ENCODE measurements around the gene RNF144B.

RNF144B gene

DNA sequence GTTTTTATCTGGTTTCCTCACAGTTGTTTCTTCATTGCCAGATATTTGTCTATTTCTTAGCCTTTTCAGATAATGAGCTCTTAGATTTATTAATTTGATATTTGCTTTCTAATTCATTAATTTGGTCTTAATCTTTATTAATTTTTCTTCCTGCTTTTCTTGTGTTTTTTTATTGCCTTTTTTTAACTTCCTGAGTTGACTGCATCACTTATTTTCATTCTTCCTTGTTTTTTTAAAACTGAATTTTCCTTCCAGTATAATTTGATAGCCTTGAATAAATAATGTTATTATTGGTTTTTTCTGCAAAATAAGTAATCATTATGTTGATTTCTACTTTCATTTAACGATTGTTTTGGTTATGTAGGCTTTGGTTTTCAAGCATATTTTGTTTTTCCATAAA is 91.5 kb downstream of the RNF144B start:
- DNase-seq (ENCODE audit: extremely low read depth in 1 of 2, low read depth in 1 of 2) = no peak

DNA sequence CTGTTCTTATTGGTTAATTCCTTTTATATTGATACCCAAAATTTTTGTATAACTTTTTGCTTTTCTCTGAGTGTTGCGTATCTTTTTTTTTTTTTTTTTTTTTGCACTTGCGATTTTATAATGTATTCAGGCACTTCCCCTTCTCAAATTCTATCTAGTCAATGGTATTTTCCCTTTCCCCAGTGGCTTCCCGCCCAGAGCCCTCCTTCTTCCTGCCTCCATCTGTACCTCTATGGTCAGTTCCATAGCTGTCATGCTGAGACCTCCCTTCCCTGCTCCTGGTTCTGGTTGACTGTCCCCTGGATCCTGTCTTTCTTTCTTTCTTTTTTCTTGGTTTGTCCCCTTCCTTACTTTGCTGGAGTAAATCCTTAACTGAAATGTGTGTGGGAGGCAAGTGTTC is 94.7 kb downstream of the RNF144B start:
- no peak for DNase-seq (ENCODE audit: extremely low read depth in 1 of 2, low read depth in 1 of 2)

DNA sequence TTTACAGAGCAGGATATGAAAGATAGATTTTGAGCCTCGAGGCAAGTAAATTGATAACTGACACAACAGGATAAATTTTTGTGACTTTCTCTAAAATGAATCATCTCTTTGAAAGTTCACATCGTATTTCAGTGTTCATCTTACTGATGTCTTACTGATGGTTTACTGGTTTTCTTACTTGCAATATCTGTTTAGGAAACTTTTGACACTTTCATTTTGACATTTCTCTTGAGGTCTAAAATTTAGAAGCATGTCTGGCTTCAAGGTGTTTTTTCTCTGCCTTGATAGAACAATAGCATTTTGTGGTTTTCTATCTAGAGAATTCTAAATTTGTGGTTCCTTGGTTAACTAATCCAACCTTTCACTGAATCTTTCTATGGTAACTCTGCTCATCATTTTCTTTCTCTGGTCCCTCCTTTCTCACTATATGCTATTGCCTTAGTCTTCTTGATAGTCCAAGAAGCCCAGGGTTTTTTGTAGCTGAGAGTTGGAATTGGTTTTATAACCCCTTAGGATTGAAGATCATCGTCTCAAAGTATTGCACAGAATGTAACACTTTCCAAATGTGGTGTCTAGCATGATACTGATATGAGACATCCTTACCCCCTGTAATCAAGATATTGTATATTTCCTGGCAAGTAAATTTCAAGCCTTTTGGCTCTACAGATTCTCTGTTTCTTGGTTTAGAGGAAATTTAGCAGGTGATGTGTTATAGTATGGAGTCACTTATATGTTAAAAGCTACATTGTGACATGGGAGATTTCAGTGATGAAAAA is 98.7 kb downstream of the RNF144B start:
- no peak for DNase-seq (ENCODE audit: extremely low read depth in 1 of 2, low read depth in 1 of 2)

DNA sequence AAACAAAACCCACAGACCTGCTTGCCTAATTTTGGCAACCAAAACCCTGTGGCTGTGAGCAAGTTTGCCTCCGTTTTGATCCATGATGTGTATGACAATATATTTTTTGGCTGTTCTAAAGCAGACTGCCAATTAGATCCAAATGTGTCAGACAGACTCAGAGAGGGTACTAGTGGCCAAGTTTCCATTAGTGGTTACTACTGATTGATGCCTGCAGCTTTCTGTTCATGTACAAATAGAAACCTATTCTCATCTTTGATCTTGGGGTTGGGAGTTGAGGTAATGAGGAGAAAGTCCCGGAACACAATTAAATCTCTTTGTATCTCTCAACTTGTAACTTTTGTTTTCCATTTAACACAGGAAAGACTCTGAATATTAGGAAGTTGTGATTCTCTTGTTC is 100.9 kb downstream of the RNF144B start:
- DNase-seq (ENCODE audit: extremely low read depth in 1 of 2, low read depth in 1 of 2) = no peak

DNA sequence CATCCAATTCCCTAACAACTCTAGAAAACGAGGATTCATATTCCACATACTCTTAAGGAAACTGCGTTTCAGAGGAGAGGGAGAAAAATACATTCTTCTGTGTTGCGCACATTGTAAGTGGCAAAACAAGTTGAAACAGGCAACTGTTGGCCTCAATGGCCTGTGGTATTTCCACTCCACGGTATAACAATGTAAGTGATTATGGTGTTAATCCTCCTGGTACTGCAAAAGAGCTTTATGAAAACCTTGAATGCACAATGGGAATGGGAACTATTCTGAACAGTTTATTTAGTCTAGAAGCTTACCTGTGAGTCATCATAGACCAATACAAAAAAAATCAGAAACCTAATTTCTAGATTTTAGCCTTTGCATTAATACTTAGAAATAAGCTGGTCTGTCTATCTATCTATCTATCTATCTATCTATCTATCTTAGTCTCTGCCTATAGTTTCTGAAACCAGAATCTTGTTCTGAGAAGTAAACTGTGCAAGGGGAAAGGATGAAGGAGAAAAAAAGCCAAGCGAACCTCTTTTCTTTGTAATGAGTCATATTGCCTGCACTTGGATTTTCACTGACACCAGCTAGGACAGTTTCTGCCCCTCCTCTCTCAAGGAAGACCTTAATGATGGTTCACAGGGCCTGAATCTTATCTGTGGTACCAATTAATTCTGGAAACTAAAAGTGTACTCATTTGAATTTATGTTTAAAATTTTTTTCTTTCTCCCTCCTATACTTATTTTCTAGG is 101.5 kb downstream of the RNF144B start:
- no peak for DNase-seq (ENCODE audit: extremely low read depth in 1 of 2, low read depth in 1 of 2)

DNA sequence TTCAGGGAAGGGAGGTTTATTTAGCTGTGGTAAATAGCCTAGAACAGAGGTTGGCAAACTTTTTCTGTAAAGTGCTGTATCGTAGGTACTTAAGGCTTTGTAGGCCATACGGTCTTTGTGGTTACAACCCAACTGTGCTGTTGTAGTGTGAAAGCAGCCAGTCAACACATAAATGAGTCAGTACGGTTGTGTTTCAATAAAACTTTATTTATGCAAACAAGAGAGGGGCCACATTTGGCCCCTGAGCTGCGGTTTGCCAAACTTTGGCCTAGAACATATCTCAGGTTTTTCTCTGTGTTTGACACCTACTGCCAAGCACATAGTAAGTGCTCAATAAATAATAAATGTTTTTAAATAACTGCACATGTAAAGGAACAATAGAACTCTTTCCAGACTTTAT is 102.2 kb downstream of the RNF144B start:
- no peak for DNase-seq (ENCODE audit: extremely low read depth in 1 of 2, low read depth in 1 of 2)

DNA sequence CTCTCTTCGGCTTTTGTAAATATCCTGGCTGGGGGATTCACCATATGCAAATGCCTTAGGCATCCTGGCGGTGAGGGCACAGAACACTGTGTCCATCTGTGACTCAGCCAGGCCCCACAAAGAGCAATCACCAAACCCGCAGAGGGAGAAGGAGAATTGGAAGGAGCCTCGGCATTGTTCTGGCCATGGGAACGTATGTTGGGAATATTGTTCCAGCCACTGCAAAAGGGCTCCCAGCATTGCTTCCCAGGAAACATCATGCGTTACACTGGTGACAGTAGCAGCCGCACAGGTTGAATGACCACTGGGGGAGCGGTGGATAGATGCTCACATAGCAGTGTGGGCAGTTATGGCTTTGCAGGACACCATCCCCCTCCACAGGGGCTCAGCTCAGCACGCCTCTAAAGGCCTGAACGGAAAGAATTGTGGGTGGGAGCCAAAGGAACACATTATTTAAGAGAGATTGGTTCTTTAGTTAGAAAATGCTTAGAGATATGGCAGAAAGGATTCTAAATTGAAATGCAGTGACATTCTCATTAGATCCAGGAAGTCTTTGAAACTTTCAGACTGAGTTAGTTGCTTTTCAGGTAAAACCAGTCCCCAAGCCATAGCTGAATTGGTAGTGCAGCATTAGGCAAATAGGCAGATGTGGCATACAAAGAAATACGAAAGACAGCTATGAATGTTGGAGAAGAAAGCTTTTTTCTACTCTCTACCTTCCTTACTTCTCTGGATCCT is 104.3 kb downstream of the RNF144B start:
- no peak for DNase-seq (ENCODE audit: extremely low read depth in 1 of 2, low read depth in 1 of 2)

DNA sequence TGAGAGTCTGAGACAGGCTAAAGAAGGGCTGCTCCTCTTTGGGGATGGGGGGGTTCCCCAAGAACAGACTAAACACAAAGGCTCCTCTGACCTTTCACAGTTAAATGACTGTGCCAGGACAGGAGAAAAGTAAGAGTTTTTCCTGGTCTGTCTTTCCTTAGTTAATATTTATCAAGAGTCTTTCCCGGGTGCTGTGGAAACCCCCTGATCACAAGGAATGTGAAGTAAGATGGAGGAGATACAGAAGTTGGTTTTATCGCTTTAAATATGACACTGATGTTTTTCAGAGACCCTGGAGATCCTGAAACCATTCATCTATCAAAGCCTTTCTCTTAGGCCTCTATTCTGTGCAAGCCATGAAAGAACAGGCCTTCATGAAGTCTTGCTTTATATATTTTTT is 105.8 kb downstream of the RNF144B start:
- no peak for DNase-seq (ENCODE audit: extremely low read depth in 1 of 2, low read depth in 1 of 2)

DNA sequence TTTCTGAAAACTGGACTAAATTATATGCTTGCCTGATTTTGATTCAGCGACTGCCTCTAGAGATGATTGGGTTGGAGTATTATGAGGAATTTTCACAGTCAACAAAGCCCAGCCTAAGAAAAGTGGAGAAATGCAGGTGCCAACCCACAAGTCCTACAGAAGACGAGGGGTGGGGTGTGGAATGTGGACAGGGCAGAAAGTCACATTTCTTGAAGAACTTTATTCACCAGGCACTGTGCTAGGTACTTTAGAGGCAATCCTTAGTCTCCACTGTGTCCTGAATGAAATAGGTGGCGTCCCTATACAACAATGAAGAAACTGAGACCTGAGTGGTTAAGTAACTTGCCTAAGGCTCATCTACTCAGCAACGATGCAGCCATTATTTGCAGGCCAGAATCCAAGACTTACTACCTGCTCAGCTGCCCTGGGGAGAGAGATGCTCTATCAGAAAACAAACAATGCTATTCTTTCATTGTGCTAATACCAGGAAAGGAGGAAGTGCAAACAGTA is 106.3 kb downstream of the RNF144B start:
- DNase-seq (ENCODE audit: extremely low read depth in 1 of 2, low read depth in 1 of 2) = no peak

DNA sequence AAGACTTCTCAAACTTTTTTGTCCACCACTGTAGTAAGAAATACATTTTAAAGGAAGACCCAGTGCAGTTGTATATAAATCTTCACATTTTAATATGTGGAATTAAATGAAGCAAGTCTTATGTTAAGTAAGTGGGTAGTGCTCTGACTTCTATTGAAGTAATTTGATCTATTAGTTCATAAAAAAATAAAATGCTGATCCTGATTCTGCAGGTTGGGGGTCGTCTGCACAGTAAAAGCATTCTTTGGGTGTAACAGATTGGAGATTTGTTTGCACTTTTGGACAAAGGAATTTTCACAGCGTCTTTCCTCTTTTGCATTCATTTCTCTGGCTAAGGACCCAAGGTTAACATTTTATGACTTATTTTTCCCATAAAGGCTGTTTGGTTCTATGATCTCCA is 106.8 kb downstream of the RNF144B start:
- no peak for DNase-seq (ENCODE audit: extremely low read depth in 1 of 2, low read depth in 1 of 2)

DNA sequence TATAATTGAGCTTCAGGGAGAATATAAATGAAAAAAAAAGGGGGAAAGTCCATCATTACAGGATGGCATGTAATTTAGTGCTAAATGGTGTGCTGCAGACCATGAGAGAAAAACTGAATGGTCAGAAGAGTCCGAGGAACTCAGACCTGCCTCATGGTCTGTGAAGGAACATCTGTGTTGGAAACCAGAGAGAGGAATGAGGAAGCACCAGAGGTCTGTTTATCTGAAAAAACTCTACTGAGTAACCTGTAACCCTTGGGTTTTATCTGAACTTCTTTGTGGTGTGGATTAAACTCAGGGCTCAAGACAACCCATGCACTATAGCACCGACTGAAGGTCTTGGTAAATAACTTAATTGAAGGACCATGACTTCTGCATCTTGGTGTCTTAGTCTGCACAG is 108.1 kb downstream of the RNF144B start:
- no peak for DNase-seq (ENCODE audit: extremely low read depth in 1 of 2, low read depth in 1 of 2)

DNA sequence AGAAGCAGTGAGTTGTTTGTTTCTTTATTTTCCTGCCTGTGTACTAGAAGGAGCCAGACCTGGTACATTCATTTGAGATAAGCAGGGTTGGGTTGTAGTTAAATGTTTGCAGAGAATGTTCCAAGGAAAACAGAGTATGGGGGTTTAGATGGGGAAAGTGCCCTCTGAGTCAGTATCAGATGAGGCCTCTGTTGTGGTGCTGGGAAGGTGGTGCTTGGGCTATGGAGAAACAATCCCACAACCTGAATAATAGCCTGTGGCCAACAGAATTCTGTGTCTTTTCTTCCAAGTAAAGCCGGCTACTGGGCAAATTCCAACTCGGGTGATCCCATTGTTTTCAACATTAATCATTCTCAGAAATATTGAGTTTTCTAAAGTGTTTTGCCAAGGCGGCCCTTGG is 109.3 kb downstream of the RNF144B start:
- DNase-seq (ENCODE audit: extremely low read depth in 1 of 2, low read depth in 1 of 2) = no peak

DNA sequence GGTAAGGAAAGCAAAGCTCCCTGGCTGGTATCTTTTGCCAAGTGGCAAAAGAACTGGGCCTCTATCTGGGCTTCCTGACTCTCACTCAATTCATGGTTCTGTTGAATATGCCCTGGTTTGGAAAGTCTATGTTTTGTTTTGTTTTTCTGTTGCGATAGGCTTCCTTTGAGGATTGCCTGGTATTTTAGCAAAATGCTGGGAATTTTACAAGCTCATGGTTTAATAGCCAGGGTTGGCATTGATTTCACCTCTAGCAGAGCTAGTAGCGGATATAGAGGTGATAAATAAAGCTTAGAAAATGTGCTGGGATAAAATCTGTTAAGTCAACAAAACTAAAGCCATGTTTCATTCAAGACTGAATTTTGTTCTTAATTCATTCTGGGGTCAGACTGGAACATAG is 109.9 kb downstream of the RNF144B start:
- DNase-seq (ENCODE audit: extremely low read depth in 1 of 2, low read depth in 1 of 2) = no peak

DNA sequence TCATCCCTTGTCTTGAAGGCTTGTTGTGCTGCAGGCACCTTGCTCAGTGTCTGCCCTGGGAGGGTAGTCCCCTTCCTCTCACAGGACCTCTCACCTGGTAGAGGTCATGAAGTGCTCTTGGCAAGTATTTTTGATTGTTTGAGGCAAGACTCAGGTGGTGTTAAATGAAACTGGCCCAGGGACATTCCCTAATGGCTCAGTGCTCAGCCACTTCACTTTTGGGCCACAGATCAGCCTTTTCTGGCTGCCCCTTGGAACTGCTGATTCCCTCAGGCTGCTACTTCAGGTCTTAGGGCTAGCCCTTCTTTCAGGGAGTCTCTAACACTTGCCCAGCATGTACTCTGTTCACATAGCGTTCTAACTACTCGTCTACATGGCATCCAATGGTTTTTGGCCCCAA is 111.3 kb downstream of the RNF144B start:
- no peak for DNase-seq (ENCODE audit: extremely low read depth in 1 of 2, low read depth in 1 of 2)

DNA sequence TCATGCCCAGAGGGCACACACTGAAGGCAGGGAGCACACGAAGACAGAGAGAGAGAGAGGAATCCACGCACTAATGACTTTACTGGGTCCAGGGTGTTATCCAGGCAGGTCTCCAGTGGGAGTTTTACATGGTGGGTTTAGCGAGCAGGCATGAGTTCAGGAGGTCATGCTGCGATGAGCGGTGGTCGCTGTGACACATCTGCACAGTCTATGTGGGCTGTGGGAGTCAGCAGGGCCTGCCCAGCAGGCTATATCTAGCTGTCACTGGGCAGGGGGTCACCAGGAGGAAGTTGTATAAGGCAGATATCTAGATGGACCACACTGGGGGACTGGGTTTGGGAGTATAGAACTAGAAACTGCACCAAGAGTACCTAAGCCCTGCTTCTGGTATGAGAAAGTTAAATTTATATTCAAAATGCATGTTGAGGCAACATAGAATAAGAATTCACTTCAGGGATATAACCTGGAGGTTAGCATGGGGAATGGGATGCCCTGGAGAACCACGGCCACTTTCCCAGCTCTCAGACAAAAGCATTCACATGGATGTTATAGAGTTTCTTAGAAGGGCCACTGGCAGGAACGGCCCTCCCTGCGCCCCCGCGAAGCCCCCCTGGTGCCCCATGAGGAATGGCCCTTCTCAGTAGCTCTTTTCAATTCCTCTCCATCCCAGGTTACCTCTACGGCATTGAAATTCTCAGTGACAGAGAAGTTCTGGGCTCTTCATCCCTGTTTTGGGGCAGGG is 113.9 kb downstream of the RNF144B start:
- DNase-seq (ENCODE audit: extremely low read depth in 1 of 2, low read depth in 1 of 2) = no peak

DNA sequence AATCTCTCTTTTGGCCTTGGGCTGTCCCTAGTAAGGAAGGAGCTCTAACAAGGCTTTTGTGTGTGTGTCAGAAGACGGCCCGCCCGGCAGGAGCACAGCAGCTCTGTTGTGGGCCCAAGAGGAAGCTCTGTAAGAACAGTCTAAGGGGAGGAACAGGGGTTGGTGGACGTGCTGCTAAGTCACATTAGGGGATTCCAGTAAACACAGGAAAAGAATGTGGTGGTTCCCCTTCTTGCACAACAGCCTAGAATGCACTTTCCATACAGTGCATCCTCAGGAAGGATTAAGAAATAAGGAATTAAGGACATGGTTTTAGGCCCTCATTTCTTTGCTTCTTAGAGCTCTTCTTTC is 114.5 kb downstream of the RNF144B start:
- DNase-seq (ENCODE audit: extremely low read depth in 1 of 2, low read depth in 1 of 2) = no peak

DNA sequence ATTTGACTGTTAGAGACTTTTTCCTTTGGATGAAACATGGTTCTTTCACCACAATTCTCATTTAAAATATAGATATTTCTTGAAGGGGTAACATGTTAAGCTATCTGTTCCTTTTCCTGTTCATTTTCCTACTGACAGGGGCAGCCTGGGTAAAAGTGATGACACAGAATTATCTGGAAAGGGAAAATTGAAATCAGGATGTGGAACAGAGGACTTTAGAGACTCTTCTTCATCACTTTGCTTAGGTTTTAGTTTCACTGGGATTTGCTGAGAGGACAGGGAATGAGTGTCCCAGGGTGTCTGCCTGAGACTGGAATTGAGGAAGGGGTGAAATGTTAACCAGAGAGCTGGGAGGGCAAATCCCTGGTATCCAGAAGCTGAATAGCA is 116.0 kb downstream of the RNF144B start:
- no peak for DNase-seq (ENCODE audit: extremely low read depth in 1 of 2, low read depth in 1 of 2)

DNA sequence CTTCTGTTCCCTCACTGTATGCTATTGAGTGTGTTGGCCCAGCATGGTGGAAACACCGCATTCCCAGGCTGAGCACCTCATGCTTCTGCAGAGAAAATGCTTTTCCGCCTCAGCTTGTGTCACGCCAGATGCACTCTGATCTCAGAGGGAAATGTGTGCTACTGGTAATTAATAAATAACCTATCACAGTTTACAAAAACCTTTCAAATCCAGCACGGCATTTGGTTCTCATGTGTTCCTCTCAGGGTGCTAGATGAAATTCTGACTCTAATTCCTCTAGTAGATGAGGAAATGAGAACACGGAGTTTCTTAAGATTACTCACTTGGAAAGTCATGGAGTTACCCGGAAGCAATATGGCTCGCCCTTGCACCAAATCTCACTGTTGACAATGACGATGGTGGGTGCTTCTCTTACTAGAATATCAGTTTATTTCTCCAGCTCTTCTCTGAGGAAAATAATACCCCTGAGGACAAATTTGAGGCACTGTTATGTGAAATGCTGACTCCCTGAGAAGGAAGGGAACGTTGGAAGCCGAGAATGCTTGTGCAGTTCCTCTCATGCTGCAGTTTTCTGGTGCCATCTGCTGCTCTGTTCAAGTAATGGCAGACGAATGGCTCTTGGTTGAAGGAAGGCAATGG is 116.6 kb downstream of the RNF144B start:
- no peak for DNase-seq (ENCODE audit: extremely low read depth in 1 of 2, low read depth in 1 of 2)

DNA sequence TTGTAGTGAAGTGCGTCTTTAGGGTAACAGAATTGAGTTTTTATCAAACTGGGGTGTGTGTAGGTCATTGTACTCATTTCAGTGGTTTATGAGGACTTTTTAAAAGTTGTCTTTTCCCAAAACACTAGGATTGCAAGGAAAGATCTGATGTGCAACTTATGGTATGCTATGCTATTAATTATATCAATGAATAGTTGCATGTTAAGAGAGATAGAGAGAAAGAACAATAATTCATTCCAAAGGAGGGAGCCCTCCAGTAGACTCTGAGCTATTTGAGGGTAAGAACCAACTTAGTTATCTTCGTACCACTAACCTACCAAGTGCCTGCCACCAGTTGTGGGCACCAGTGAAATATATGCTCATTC is 117.1 kb downstream of the RNF144B start:
- DNase-seq (ENCODE audit: extremely low read depth in 1 of 2, low read depth in 1 of 2) = no peak

DNA sequence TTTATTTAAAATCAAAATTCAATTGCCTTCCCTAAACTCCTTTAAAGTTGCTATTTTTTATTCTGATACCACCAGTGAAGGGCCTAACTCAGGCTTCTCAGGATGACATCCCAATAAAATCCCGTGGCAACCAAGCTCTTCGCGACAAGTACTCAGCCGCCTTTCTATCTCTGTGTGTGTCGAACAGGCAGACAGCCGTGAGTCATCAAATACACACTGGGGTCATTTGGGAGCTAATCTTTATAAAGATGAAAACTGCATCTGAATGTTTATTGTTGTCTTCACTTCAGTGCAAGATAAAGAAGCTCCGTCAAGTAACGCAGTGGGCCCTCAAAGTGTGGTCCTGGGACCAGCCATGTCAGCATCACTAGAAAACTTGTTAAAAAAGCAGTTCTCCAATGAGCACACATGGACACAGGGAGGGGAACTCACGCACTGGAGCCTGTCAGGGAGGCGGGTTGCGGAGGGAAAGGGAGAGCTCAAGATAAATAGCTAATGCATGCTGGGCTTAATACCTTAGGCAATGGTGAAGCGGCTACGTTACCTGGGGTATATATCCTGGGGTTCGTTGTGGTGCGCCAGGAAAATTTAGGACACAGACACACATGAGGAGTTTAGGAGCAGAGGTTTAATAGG is 119.3 kb downstream of the RNF144B start:
- DNase-seq (ENCODE audit: extremely low read depth in 1 of 2, low read depth in 1 of 2) = no peak

All from activated CD8-positive, alpha-beta memory T cell treated with anti-CD3 and anti-CD28 coated beads for 1 hour (primary cell).